Measurements from ENCODE around the gene SSTR4.

DNA sequence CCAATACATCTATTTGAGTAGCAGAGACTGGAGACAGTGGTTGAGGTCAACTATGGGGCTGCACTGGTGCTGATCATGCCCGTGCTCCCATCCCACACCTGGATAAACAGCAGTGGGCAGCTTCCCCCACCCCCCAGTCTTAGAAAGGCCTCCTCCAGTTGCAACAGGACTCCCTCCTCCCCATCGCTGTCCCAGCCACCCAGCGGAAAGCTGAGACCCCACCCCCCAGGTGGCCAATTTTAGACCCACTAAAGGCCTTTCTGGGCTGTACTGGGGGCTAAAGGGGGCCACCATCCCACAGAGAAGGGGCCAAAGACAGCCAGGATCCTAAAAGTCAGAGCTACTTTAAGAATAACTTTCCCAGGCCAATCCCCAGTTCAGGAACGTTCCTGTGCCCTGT, 1.2 kb upstream of the SSTR4 start:
- TF ChIP-seq, protein P1, sequence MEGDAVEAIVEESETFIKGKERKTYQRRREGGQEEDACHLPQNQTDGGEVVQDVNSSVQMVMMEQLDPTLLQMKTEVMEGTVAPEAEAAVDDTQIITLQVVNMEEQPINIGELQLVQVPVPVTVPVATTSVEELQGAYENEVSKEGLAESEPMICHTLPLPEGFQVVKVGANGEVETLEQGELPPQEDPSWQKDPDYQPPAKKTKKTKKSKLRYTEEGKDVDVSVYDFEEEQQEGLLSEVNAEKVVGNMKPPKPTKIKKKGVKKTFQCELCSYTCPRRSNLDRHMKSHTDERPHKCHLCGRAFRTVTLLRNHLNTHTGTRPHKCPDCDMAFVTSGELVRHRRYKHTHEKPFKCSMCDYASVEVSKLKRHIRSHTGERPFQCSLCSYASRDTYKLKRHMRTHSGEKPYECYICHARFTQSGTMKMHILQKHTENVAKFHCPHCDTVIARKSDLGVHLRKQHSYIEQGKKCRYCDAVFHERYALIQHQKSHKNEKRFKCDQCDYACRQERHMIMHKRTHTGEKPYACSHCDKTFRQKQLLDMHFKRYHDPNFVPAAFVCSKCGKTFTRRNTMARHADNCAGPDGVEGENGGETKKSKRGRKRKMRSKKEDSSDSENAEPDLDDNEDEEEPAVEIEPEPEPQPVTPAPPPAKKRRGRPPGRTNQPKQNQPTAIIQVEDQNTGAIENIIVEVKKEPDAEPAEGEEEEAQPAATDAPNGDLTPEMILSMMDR (conservative IDR thresholded peaks at IDR 0.05 in 1 of 2, IDR thresholded peaks at IDR 0.05 in 1 of 2; ENCODE audit: low read depth in 1 of 2, low read length in 2 of 2), result no peak
- TF ChIP-seq EZH2 (IDR thresholded peaks at IDR 0.05; ENCODE audit: low read length, missing control alignments), result no peak
